ENCODE data around the gene NUB1. TPM values are rescaled to one million over a fixed set of nuclear protein-coding genes. Genes with fewer than 3 reads are reported as not detected.

NUB1 gene, protein sequence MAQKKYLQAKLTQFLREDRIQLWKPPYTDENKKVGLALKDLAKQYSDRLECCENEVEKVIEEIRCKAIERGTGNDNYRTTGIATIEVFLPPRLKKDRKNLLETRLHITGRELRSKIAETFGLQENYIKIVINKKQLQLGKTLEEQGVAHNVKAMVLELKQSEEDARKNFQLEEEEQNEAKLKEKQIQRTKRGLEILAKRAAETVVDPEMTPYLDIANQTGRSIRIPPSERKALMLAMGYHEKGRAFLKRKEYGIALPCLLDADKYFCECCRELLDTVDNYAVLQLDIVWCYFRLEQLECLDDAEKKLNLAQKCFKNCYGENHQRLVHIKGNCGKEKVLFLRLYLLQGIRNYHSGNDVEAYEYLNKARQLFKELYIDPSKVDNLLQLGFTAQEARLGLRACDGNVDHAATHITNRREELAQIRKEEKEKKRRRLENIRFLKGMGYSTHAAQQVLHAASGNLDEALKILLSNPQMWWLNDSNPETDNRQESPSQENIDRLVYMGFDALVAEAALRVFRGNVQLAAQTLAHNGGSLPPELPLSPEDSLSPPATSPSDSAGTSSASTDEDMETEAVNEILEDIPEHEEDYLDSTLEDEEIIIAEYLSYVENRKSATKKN
- total RNA-seq = 61.7 and 63.0 TPM in 2 replicates
- long read RNA-seq, transcript NUB1-201 (15 exons, 3,180 nt) = major isoform, 24 of 78 reads
- long read RNA-seq, transcript NUB1-203 (9 exons, 1,703 nt) = minor isoform, 12 of 78 reads
- long read RNA-seq, partial matches to known transcripts = 30 of 78 reads
- long read RNA-seq, other reads (novel, unspliced or antisense) = 8 of 78 reads

DNA sequence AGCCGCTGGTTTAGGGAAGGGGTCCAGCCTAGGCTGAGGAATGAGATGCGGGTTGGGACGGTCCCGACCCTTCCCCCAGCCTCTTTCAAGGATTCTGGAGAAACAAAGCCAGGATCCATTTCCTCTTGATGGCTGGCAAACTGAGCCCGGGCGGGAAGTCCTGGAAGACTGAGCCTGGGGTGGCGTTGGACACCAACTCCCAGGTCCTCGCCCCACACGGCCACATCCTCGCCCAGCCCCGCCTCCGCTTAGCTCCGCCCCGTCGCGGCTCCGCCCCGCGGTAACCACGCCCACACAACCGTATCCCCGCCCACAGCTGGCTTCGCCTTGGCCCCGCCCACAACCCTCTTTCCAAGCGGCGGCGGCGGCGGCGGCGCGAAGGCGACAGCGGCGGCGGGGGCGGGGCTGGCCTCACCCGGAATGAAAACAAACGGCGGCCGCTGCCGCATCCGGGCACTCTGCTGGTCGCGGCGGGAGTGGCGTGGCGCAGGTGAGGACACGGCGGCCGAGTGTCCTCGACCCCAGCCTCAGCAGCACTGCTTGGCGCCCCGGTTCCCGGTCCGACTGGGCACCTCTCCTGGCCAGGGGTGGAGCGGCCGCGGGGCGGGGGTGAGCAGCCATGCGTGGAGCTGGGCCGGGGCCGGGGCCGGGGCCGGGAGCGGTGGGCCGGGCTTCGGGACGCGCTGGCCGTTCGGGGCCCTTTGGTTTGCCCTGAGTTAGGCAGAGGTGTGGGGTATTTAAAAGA, at the start of gene NUB1:
TSS of gene NUB1 (plus strand) at position 456 of the 745 bp plus-strand sequence. CDS start 3,538 bp downstream, outside the sequence.
- H3K36me3 Mint-ChIP-seq (ENCODE audit: unreplicated experiment) = peaks cover 11% of the 10 kb centered on the region
- TF ChIP-seq, protein P1, sequence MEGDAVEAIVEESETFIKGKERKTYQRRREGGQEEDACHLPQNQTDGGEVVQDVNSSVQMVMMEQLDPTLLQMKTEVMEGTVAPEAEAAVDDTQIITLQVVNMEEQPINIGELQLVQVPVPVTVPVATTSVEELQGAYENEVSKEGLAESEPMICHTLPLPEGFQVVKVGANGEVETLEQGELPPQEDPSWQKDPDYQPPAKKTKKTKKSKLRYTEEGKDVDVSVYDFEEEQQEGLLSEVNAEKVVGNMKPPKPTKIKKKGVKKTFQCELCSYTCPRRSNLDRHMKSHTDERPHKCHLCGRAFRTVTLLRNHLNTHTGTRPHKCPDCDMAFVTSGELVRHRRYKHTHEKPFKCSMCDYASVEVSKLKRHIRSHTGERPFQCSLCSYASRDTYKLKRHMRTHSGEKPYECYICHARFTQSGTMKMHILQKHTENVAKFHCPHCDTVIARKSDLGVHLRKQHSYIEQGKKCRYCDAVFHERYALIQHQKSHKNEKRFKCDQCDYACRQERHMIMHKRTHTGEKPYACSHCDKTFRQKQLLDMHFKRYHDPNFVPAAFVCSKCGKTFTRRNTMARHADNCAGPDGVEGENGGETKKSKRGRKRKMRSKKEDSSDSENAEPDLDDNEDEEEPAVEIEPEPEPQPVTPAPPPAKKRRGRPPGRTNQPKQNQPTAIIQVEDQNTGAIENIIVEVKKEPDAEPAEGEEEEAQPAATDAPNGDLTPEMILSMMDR (IDR thresholded peaks at IDR 0.05) = no peak
- peak; percentile 98 for DNase-seq (ENCODE audit: extremely low spot score, unreplicated experiment)
- H3K9me3 Mint-ChIP-seq (ENCODE audit: unreplicated experiment) = no peaks in the 10 kb centered on the region
- H3K27me3 Mint-ChIP-seq (ENCODE audit: unreplicated experiment) = peaks cover 7% of the 10 kb centered on the region
- peak within 1 kb of the TSS; percentile 83 for H3K4me3 Mint-ChIP-seq (ENCODE audit: unreplicated experiment)
- peaks cover 16% of the 10 kb centered on the region for H3K4me1 Mint-ChIP-seq (ENCODE audit: unreplicated experiment)
- H3K27ac Mint-ChIP-seq (ENCODE audit: unreplicated experiment) = peak within 1 kb of the TSS; percentile 66

DNA sequence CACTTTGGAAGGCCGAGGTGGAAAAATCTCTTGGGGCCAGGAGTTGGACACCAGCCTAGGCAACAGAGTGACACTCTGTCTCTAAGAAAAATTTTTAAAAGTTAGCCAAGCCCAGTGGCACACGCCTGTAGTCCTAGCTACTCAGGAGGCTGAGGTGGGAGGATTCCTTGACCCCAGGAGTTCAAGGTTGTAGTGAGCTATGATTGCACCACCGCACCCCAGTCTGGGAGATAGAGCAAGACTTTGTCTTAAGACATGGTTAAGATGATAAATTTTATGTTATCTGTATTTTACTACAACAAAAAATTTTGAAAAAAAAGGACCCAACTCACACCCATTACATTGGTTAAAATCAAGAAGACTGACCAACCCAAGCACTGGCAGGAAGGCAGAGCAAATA, 48.8 kb upstream of the NUB1 start:
- Mint-ChIP-seq H3K4me1 (ENCODE audit: unreplicated experiment) (no peaks in the 10 kb centered on the region), H3K9me3 (ENCODE audit: unreplicated experiment) (peaks cover 4% of the 10 kb centered on the region), H3K36me3 (ENCODE audit: unreplicated experiment) (no peaks in the 10 kb centered on the region), H3K4me3 (ENCODE audit: unreplicated experiment) (no peak overlapping the region), H3K27ac (ENCODE audit: unreplicated experiment) (no peak overlapping the region), H3K27me3 (ENCODE audit: unreplicated experiment) (peaks cover 32% of the 10 kb centered on the region)
- TF ChIP-seq, protein P1 (IDR thresholded peaks at IDR 0.05) = no peak
- no peak for DNase-seq (ENCODE audit: extremely low spot score, unreplicated experiment)

DNA sequence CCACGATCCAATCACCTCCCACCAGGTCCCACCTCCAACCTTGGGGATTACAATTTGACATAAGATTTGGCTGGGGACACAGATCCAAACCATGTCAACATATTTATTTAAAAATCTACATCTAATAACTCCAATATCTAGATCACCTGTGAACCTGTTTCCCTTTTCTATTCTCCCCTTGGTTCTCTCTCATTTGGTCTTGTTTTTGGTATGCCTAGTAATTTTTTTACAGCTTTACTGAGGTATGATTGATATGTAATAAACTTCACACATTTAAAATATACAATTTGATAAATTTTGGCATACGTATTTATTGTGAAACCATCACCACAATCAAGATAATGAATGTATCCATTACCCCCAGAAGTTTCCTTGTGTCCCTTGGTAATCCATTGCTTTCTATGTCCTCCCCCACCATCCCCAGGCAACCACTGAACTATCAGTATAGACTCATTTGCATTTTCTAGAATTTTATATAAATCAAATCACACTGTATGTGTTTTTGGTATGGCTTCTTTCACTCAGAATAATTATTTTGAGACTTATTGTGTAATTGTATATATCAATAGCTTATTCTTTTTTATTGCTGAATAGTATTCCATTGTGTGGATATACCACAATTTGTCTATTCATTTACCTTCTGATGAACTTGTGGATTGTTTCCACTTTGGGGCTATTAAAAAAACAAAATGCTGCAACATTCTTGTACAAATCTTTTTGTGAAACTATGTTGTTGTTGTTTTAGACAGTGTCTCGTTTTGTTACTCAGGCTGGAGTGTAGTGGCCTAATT, 45.2 kb upstream of the NUB1 start:
- Mint-ChIP-seq H3K9me3 (ENCODE audit: unreplicated experiment) (peaks cover 4% of the 10 kb centered on the region), H3K27me3 (ENCODE audit: unreplicated experiment) (peaks cover 39% of the 10 kb centered on the region), H3K27ac (ENCODE audit: unreplicated experiment) (no peak overlapping the region), H3K36me3 (ENCODE audit: unreplicated experiment) (no peaks in the 10 kb centered on the region), H3K4me3 (ENCODE audit: unreplicated experiment) (no peak overlapping the region), H3K4me1 (ENCODE audit: unreplicated experiment) (no peaks in the 10 kb centered on the region)
- TF ChIP-seq, protein P1 (IDR thresholded peaks at IDR 0.05) = no peak
- DNase-seq (ENCODE audit: extremely low spot score, unreplicated experiment) = no peak

DNA sequence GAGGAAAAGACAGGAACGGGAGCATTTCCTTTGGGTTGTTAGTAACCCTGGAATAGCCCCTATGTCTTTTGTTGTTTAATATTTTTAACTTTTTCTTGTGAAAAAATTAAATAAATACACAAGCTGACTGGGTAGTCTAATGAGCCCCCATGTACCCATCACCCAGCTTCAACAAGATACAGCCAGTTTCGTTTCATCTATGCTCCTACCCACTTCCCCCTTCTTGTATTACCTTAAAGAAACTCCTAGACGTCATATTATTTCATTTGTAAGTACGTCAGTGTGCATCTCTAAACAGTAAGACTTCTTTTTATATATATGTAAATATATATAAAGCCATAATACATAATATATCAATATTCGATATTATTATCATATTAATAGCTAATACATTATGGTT, 42.8 kb upstream of the NUB1 start:
- TF ChIP-seq, protein P1 (IDR thresholded peaks at IDR 0.05) = no peak
- Mint-ChIP-seq H3K27me3 (ENCODE audit: unreplicated experiment) (peaks cover 41% of the 10 kb centered on the region), H3K4me3 (ENCODE audit: unreplicated experiment) (no peak overlapping the region), H3K36me3 (ENCODE audit: unreplicated experiment) (no peaks in the 10 kb centered on the region), H3K27ac (ENCODE audit: unreplicated experiment) (no peak overlapping the region), H3K9me3 (ENCODE audit: unreplicated experiment) (peaks cover 4% of the 10 kb centered on the region), H3K4me1 (ENCODE audit: unreplicated experiment) (peaks cover 5% of the 10 kb centered on the region)
- no peak for DNase-seq (ENCODE audit: extremely low spot score, unreplicated experiment)
